ENCODE measurements around the gene ERC1. TPM values are rescaled to one million over a fixed set of nuclear protein-coding genes. Genes with fewer than 3 reads are reported as not detected.

Gene ERC1
- total and polyA plus RNA-seq, 2 of the 4 experiments (the other 2 are of a cell fraction) = 11.6 to 25.6 TPM

- no peak for ATAC-seq (ENCODE audit: low read depth)
- Histone ChIP-seq H3K27me3 (ENCODE audit: control insufficient read depth, insufficient read depth, low read length) (no peaks in the 10 kb centered on the region), H2AFZ (replicated peaks; ENCODE audit: low read length, poor library complexity) (no peak overlapping the region), H3K4me1 (ENCODE audit: control insufficient read depth, insufficient read depth, low read length) (no peaks in the 10 kb centered on the region), H3K56ac (ENCODE audit: extremely low read depth, insufficient read depth, low read length) (no peak overlapping the region), H4K8ac (ENCODE audit: low read depth in 2 of 2, low read length in 2 of 2) (no peak overlapping the region), H3K9me3 (ENCODE audit: control insufficient read depth, insufficient read depth, low read length) (no peaks in the 10 kb centered on the region), H3K4me2 (ENCODE audit: low read depth, low read length) (no peak overlapping the region), H4K5ac (ENCODE audit: low read depth, low read length) (no peak overlapping the region), H3K79me1 (ENCODE audit: low read depth in 1 of 2, low read length in 2 of 2) (peaks cover 2 to 6% of the 10 kb centered on the region in 2 experiments), H4K20me1 (ENCODE audit: insufficient read depth, low read length) (no peaks in the 10 kb centered on the region), H4K91ac (ENCODE audit: insufficient read depth, low read depth, low read length) (no peak overlapping the region), H2BK15ac (ENCODE audit: low read depth, low read length) (no peak overlapping the region), H2BK5ac (ENCODE audit: low read depth, low read length, poor library complexity, severe bottlenecking) (no peak overlapping the region), H2AK9ac (replicated peaks; ENCODE audit: low read depth, low read length, poor library complexity) (no peak overlapping the region), H3K14ac (replicated peaks; ENCODE audit: low read depth, low read length) (no peak overlapping the region), H3K23ac (ENCODE audit: low read depth, low read length) (no peak overlapping the region), H3K4me3 (ENCODE audit: insufficient read depth, low read depth, low read length) (no peak overlapping the region), H3K9ac (ENCODE audit: low read depth, low read length) (no peak overlapping the region), H2BK20ac (ENCODE audit: low read depth, low read length) (no peak overlapping the region), H3K27ac (ENCODE audit: insufficient read depth, low read length) (no peak overlapping the region), H2BK120ac (ENCODE audit: low read depth, low read length) (no peak overlapping the region), H3K36me3 (ENCODE audit: control insufficient read depth, insufficient read depth, low read length) (0 out of 2 replicates have a peak, but pooled peaks cover 2% of the 10 kb centered on the region), H3K4ac (ENCODE audit: low read depth, low read length) (no peak overlapping the region), H3K9me1 (ENCODE audit: insufficient read depth, low read length) (no peaks in the 10 kb centered on the region), H2AK5ac (ENCODE audit: low read depth, low read length) (no peak overlapping the region), H3K18ac (ENCODE audit: low read depth, low read length) (no peak overlapping the region)
- no peak for DNase-seq
- in situ Hi-C loops (cut with MboI; ENCODE audit: low sequenced_read_pairs) (no loop called here), dilution Hi-C loops (cut with HindIII; ENCODE audit: low sequenced_read_pairs, unreplicated experiment) (no loop called here), intact Hi-C loops (cut with micrococcal nuclease) (no loop called here)
- no CpG with 5 or more reads among the region's 1 CpG for WGBS, 2 experiments (ENCODE audit: extremely low coverage in 2 of 2, insufficient read length in 1 of 2)
- no TSS peak for BruUV-seq (replicated peaks)
- ChIA-PET CTCF (no interaction called here), POLR2A (ENCODE audit: unreplicated experiment) (no interaction called here)
- TF ChIP-seq MAFK (IDR thresholded peaks at IDR 0.05; ENCODE audit: low read depth, low read length) = no peak
- TF ChIP-seq POLR2A (IDR thresholded peaks at IDR 0.05; ENCODE audit: low read depth, low read length) = no peak
- no peak for TF ChIP-seq SMC3 (IDR thresholded peaks at IDR 0.05; ENCODE audit: low read depth, low read length)
- no peak for TF ChIP-seq CHD1 (IDR thresholded peaks at IDR 0.05; ENCODE audit: low read depth, low read length)
- TF ChIP-seq USF2 (IDR thresholded peaks at IDR 0.05; ENCODE audit: low read depth, low read length) = no peak
- no peak for TF ChIP-seq BHLHE40 (IDR thresholded peaks at IDR 0.05; ENCODE audit: low read depth, low read length)
- no peak for TF ChIP-seq CTCF (conservative IDR thresholded peaks at IDR 0.05; ENCODE audit: low read depth, low read length)
- no peak for TF ChIP-seq CEBPB (IDR thresholded peaks at IDR 0.05; ENCODE audit: low read depth, low read length)
- TF ChIP-seq RFX5 (IDR thresholded peaks at IDR 0.05; ENCODE audit: low read depth, low read length) = no peak
- TF ChIP-seq NFE2L2 (IDR thresholded peaks at IDR 0.05; ENCODE audit: low read depth, low read length) = no peak
- TF ChIP-seq MAZ (IDR thresholded peaks at IDR 0.05; ENCODE audit: borderline replicate concordance, low read depth, low read length) = no peak
- TF ChIP-seq MXI1 (IDR thresholded peaks at IDR 0.05; ENCODE audit: borderline replicate concordance, low read depth, low read length) = no peak
- no peak for TF ChIP-seq FOS (IDR thresholded peaks at IDR 0.05; ENCODE audit: low read depth, low read length)
- TF ChIP-seq RAD21 (IDR thresholded peaks at IDR 0.05; ENCODE audit: low read length) = no peak
- no peak for TF ChIP-seq RCOR1 (IDR thresholded peaks at IDR 0.05; ENCODE audit: insufficient replicate concordance, low read length)
- TF ChIP-seq ELK1 (IDR thresholded peaks at IDR 0.05; ENCODE audit: borderline replicate concordance, low read depth, low read length) = no peak
These were observed 339.4 kb downstream of the ERC1 start for GRCh38 chr12:1330477-1330827.
